ENCODE results near the gene DUOXA1. TPM values are rescaled to one million over a fixed set of nuclear protein-coding genes. Genes with fewer than 3 reads are reported as not detected.
"Not testable (repeated sequence)": the region's sequence is repeated elsewhere in the genome, so short reads cannot be mapped to it uniquely, and the experiment has no call there.

DUOXA1 gene
- total RNA-seq, 1 donor: not detected

DNA sequence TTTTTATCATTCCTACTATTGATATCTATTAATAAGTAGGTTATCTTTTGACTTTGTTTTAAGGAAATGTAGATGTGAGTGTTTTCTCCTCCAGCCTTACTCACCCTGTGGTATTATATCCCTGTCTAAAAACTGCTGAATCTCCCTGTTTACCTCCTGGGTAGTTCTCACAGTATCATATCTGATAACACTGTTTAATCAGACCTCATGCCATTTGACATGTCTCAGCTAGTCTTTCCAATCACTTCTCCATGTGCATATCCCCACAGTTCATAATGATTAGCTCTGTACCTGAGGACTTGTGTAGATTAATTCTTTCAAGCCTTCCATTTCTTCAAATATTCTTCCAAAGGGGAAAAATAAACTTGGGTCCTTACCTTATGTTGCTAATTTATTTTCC is 46.5 kb downstream of the DUOXA1 start:
- no peak for DNase-seq (ENCODE audit: low read depth)
- H3K4me3 ChIP-seq (ENCODE audit: low read depth, low read length): no peak overlapping the region
- TF ChIP-seq, protein P1, sequence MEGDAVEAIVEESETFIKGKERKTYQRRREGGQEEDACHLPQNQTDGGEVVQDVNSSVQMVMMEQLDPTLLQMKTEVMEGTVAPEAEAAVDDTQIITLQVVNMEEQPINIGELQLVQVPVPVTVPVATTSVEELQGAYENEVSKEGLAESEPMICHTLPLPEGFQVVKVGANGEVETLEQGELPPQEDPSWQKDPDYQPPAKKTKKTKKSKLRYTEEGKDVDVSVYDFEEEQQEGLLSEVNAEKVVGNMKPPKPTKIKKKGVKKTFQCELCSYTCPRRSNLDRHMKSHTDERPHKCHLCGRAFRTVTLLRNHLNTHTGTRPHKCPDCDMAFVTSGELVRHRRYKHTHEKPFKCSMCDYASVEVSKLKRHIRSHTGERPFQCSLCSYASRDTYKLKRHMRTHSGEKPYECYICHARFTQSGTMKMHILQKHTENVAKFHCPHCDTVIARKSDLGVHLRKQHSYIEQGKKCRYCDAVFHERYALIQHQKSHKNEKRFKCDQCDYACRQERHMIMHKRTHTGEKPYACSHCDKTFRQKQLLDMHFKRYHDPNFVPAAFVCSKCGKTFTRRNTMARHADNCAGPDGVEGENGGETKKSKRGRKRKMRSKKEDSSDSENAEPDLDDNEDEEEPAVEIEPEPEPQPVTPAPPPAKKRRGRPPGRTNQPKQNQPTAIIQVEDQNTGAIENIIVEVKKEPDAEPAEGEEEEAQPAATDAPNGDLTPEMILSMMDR (IDR thresholded peaks at IDR 0.05; ENCODE audit: insufficient read depth, low read depth, low read length): no peak

DNA sequence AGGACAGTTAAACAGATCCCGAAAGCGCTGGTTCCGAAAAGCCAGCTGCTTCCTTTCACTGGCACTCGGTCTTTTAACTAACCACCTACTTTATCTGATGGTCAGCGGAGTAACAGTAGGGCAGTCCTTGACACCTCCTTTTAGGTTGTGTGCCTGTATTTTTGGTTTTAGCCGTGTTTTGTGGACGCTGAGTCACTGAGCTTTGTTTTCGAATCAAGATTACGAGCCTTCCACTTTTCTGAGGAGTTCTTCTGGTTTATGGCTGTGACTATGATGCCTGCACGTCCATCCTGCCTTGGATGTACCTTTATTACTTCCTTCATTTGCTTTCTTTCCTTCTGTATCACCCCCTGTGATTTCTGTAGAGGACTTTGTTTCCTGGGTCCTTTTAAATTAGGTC is 47.3 kb downstream of the DUOXA1 start:
- peak; percentile 28 for DNase-seq (ENCODE audit: low read depth)
- not testable (repeated sequence) for H3K4me3 ChIP-seq (ENCODE audit: low read depth, low read length)

DNA sequence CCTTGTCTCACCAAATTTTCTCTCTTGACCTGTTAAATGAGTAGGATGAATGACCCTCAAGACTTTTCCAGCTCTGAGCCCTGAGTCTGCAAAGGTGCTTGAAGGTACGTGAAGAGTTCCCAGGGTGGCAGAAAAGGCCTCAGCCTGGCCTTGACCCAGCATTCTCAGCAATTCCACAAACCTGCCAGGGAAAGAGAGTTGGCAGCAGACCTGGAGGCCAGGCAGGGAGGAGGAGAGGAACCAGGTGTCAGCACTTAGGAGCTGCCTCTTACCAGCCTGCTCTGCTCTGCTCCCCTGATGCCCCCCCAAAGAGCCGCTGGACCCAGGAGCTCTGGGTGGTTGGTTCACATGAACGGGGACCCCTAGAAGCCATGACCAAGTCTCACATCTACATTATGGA is 49.1 kb downstream of the DUOXA1 start:
- H3K4me3 ChIP-seq (ENCODE audit: low read depth, low read length); DNase-seq (ENCODE audit: low read depth): not testable (repeated sequence)

DNA sequence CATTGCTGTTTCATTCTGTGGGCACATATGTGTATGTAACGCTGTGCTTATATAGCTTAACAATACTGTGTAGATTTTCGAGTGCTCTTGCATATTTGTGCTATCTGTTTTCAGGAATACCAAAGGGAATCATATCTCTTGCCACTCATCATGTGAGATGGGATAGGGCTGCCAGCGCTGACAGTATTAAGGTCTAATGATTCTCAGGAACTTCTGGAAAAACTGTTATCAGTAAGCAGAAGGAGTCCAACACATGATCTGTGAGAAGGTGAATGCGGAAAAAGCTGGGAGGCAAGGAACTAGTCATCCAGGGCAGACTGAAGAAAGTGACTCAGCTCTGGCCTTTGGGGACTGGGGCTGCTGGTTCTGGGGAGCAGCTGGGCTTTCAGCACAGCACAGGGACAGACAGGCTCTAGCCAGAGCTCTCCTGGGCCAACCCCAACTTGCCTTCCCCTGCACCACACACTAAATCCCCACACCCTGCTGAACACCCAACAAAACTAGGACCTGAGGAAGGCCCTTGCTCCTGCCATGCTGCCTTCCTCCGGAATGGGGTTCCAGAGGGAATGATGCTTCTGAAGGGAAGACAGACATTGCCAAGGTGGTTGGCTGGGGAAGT is 49.9 kb downstream of the DUOXA1 start:
- H3K4me3 ChIP-seq (ENCODE audit: low read depth, low read length); DNase-seq (ENCODE audit: low read depth): not testable (repeated sequence)

DNA sequence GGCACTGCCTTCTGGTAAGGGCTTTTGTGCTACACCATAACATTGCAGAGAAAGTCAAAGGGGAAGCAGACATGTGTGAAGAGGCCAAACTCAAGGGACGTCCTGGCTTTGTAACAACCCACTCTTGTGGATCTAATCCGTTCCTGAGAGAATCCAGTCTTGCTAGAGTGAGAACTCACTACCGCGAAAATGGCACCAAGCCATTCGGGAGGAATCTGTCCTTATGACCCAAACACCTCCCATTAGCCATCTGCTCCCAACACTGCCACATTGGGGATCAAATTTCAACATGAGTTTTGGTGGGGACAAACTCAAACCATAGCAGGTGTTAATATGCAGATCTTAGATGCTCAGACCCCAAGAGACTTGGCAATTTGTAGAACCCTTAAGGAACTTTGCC is 50.5 kb downstream of the DUOXA1 start:
- DNase-seq (ENCODE audit: low read depth); H3K4me3 ChIP-seq (ENCODE audit: low read depth, low read length): not testable (repeated sequence)

DNA sequence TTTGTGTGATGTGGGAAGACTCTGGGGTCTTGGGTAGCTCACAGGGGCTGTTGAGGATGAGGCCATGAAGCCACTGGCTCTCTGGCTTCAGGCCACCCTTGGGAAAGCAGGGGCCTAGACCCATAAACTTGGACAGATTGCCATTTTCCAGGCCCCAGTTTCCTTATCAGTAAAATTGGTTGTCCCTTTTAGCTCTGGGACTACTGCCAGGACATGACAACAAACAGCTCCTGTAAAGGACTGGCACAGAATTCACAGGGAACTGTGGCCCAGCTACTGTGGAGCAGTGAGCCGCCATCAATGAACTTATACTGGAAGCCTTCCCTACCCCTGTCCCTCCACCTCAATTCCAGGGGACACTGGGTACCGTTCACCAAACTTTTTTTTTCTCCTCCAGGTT is 52.3 kb downstream of the DUOXA1 start:
- H3K4me3 ChIP-seq (ENCODE audit: low read depth, low read length); DNase-seq (ENCODE audit: low read depth): not testable (repeated sequence)

DNA sequence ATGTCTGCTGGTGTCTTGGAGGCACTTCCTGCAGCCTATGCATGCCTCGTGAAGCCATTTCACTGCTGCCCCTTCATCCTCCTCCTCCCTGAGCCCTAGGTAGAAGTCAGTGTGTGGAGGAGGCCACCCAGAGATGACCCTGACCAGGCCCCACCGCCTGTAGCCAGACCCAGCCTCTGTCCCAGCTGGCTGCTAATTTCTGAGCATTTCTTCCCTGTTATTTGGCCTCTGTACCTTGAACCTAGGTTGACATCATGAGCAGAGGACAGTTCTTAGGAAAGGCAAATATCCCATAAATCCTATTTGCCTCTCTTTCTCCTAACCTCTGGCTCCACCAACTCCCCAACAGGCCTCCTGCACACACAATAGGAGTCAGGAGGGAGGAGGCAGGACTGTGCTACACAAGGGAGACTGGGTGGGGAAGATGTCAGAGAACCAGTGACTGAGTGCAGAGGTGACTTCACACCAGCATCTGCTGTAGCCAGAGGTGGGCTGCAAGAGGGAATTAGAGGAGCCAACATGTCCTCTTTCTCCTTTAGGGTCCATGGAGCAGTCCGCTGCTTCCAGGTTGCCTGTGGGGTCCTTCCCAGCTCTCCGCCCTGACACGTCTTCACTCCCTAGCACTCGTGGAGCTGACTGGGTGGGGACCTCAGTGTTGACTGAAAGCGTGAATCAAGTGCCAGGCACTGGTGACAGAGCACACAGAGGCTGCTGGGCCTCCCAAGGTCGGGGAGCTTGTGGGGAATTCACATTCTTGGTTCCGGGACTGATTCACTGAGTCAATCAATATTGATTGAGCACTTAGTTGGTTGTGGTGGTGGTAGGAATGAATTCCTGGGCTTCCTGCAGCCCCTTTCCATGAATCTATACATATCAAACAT is 54.0 kb downstream of the DUOXA1 start:
- not testable (repeated sequence) for DNase-seq (ENCODE audit: low read depth); H3K4me3 ChIP-seq (ENCODE audit: low read depth, low read length)

DNA sequence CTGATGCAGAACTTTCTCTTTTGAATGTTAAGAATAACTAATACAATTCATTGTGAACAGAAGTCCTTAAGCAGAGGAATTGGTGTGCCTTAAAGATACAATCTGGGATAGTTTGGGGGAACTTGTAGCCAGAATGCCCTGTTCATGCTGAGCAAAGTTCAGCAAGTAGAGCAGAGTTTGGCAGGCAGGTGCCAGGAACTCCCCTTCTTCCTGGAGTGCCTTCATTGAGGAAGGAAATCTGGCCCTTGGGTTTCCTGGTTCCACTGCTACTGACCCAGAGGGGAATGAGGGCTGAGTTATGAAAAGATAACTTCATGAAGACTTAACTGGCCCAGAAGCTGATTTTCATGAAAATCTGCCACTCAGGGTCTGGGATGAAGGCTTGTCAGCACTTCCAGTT is 56.1 kb downstream of the DUOXA1 start:
- DNase-seq (ENCODE audit: low read depth); H3K4me3 ChIP-seq (ENCODE audit: low read depth, low read length): not testable (repeated sequence)

DNA sequence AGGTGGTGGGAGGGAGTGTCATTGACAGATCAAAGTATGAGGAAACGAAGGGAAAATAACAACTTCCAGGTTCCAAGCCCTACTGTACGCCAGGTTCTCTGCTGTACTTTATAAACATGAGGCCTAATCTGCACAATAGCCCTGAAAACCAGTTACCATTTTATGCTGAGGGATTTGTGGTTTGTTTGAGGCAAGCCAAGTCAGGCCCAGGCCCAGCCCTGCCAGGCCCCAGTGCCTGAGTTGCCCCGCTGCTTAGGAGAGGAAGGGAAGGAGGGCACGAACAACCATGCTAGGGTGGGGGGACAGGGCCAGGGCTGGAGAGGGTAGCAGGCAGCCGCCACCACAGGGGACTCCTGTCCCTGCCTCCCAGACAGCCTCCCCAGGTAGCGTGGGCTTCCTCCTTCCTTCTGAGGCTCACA is 59.7 kb downstream of the DUOXA1 start:
- H3K4me3 ChIP-seq (ENCODE audit: low read depth, low read length); DNase-seq (ENCODE audit: low read depth): not testable (repeated sequence)

Other genes with a start within 250 kb of the DUOXA1 start
- gene TERB2, start 173.2 kb downstream of the DUOXA1 start, total RNA-seq: not detected in 2 replicates
- 13.9 and 17.7 TPM in 2 replicates for gene SORD, start 106.7 kb downstream of the DUOXA1 start, total RNA-seq
- gene DUOX2, start 15.7 kb downstream of the DUOXA1 start, total RNA-seq: not detected in 2 replicates
- gene DUOXA2, start 15.6 kb downstream of the DUOXA1 start, total RNA-seq: not detected in 2 replicates
- gene DUOX1, start 115 bp upstream of the DUOXA1 start, total RNA-seq: not detected in 2 replicates
- gene SHF, start 58.1 kb upstream of the DUOXA1 start, total RNA-seq: 2.3 and 2.6 TPM in 2 replicates
- gene SLC28A2, start 122.4 kb upstream of the DUOXA1 start, total RNA-seq: not detected in 2 replicates
- gene GATM, start 248.7 kb upstream of the DUOXA1 start, total RNA-seq: under 0.01 and 0.32 TPM in 2 replicates